IPS-NIHi7 (cell line): ENCODE measurements around the gene AGAP2.

Experiments used
- DNase-seq: peaks from one replicate; pipeline ENCODE4 v3.0.0; 2012; ENCODE audit warnings: mixed read lengths; ENCODE audit errors: extremely low spot score

The AGAP2 gene

DNA sequence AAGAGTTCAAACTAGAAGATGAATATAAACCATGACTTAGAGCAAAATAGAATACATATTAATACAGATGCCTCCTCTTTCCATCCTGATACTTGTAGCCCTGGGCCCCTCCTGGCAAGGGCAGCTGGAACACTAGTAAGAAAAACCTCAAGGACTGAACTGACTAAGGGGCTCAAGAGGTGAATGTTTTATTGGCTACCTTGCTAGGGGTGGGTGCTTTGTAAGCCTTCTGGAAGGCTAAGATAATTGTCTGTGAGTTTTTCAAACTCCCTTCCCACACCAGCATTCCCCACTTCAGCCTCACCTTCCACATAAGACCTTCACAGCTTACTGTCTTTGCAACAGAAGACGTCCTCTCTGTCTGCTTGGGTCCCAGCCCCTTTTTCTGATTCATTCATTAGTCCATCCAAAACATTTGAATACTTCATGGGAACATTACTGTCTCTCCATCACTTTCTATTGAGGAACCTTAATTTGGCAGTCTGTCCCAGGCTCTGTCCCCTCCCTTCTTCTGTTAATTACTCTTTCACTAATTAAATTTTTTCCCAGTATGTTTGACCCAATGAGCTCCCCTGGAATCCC, 15.3 kb upstream of the AGAP2 start:
- DNase-seq: no peak

DNA sequence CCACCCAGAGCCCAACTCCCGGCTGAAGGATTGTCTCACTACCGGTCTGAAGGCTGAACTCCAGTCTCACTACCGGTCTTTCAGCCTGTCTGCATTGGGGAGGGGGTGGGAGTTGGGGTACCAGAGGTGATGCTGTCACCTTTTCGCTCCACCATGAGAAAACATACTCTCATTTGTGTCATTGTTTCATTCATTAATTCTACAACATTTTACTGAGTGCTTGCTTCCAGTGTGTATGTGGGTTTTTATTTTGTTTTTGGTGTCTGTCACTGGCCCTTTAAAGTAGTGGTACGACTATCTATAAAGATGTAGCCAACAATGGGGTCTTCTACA, 14.1 kb upstream of the AGAP2 start:
- DNase-seq: no peak

GRCh38 chr12:57751788-57752667, 13.5 kb upstream of the AGAP2 start, which contains the start of gene CDK4:
Gene CDK4 (minus strand): TSS chr12:57752310. CDS start chr12:57751717, 593 bp downstream.
- DNase-seq: peak; percentile 96

- DNase-seq: no peak
Observed at GRCh38 chr12:57751432-57751787, 12.9 kb upstream of the AGAP2 start.

DNA sequence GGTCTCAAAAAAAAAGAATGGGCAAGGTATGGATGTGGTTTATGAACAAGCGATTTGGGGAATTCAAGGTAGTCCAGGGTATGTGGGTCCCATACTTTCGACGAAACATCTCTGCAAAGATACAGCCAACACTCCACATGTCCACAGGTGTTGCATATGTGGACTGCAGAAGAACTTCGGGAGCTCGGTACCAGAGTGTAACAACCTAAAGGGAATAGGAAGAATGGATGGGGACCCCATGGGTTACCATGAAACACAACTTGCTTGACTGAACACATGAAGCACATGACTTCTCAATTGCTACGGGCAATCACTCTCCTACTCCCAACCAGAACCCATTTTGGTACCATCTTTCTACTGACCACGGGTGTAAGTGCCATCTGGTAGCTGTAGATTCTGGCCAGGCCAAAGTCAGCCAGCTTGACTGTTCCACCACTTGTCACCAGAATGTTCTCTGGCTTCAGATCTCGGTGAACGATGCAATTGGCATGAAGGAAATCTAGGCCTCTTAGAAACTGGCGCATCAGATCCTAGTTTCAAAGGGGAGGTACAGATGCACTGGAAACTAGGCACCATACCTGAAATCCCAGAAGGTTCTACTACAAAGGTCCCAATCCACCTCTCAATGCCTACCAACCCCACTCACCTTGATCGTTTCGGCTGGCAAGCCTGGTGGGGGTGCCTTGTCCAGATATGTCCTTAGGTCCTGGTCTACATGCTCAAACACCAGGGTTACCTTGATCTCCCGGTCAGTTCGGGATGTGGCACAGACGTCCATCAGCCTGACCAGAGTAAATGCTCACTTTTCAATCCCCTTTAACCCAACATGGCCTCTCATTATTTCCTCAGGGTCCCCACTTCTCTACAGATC, 12.3 kb upstream of the AGAP2 start:
- DNase-seq: no peak

DNA sequence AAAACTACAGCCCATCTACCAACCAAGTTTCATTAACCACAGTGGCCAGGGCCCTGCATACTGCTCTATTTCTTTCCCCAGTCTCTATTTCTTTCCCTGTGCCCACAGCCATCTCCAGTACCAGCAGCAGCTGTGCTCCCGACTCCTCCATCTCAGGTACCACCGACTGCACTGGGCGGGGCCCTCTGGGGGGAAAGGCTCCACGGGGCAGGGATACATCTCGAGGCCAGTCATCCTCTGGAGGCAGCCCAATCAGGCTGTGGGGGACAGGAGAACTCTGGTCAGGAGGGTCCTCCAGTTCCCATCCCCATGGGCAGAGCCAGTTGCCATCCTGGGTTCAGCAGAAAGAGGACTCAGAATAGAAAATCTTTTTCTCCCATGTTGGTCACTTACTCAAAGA, 10.5 kb upstream of the AGAP2 start:
- no peak for DNase-seq

DNA sequence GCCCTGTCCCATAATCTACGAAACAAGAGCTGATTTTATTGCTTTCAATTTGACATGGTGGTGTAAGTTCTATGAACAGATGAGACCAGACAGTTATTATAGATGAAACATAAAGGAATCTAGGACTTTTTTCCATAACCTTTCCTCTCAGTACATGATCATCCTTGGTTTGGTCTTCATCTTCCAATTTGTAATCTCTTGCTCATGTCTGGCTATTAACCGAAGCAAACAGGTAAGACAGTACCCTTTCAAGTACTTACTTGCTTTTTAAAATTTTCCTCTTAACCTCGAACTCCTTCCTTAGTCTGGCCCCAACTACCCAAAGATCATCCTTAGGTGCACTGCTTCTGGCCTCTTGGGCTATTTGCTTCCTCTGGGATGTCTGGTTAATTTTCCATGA, 7.5 kb upstream of the AGAP2 start:
- no peak for DNase-seq

- no peak for DNase-seq
Observed at GRCh38 chr12:57745485-57745881, 6.9 kb upstream of the AGAP2 start.

- DNase-seq: peak; percentile 89
Observed at GRCh38 chr12:57744777-57745484, 6.4 kb upstream of the AGAP2 start, which contains the start of gene TSPAN31. Gene TSPAN31 (plus strand): TSS chr12:57745039. CDS start chr12:57745155, 116 bp downstream.

- DNase-seq: peak; percentile 59
Observed at GRCh38 chr12:57744194-57744776, 5.7 kb upstream of the AGAP2 start.

GRCh38 chr12:57743769-57744168, 5.2 kb upstream of the AGAP2 start:
- DNase-seq: no peak

- DNase-seq: no peak
Observed at GRCh38 chr12:57741844-57742738, 3.5 kb upstream of the AGAP2 start.

DNA sequence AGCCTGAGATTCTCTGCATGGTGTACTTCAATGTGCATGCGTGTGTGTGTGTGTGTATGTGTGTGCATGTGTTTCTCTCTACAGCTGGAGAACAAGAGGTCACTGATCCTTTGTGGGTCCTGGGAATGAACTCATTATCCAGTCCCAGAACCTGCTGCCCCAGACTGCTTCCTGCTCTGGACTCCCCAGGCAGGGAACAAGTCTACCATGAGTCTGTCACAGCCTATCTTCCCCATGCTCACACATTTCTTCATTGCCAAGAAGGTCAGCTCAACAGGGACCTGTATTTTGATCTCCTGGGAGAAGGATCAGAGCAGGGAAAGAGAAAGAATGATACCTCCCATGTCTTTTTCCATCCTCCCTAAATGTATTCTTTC, 2.9 kb upstream of the AGAP2 start:
- DNase-seq: no peak

DNA sequence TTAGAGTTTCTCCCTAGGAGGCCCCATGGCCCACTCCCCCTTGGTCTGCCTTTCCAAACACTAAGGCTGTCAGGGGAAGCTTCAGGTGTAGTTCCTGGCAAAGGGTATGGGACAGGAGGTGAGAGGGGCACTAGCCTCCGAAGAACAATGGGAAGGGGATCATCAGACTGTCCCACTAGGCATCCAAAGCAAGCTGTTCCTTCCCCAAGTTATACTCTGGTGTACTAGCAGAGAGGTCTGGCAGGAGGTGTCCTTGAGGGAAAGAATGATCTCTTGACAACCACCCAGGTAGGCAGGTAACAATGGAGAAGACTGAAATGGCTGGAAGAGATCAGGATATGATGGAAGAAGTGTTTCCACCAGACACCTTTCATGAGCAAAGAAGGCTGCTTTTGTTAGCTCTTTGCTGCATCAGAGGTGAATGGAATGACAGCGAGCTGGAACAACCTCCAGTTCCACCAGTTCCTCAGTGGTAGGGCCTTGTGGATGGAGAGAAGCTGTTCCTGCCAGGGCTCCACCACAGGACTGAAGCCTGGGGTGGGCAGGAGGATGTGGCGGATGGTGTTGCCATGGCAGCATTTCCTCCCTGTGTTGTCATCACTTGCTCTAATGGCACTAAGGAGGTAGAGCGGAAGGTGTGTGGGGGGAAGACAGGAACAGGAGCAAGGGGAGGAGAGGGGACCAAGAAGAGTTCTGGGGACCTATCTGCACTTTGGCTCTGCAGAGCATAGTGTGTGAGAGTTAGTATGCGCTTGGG, 2.3 kb upstream of the AGAP2 start:
- no peak for DNase-seq

GRCh38 chr12:57739914-57740538, 1.5 kb upstream of the AGAP2 start:
- no peak for DNase-seq

- DNase-seq: no peak
Observed at GRCh38 chr12:57739387-57739786, 845 bp upstream of the AGAP2 start.

DNA sequence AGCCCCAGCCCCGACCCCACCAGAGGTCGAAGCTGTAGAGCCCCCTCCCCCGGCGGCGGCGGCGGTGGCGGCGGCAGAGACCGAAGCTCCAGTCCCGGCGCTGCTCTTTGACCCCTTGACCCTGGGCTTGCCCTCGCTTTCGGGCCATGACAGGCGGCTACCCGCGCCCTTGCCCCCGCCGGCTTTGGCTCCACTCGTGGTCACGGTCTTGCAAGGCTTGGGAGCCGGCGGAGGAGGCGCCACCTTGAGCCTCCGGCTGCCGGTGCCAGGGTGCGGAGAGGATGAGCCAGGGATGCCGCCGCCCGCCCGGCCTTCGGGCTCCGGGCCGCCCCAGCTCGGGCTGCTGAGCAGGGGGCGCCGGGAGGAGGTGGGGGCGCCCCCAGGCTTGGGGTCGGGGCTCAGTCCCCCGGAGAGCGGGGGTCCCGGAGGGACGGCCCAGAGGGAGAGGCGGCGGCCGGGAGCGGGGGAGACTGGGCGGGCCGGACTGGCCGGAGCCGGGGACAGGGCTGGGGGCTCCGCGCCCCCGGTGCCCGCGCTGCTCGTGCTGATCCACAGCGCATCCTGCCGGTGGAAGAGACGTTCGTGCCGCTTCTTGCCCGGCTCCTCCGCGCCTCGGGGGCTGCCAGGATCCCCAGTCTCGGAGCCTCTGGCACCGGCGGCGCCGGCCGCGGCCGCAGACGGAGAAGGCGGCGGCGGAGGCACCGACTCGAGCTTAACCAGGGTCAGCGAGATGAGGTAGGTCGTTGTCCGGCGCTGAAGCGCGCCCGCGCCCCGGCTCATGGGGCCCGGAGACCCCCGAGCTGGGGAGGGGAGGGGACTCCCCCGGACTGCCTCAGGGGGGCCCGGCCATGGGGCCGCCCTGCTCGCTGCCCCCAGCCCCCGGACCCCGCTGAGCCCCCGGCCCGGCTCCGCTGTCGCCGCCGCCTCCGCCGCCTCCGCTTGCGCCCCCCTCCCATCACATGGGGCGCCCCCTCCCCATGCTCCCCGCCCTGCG, 778 bp downstream of the AGAP2 start:
- no peak for DNase-seq
